Mononuclear cell (primary cell): ENCODE results near the gene CRNKL1. TPM values are rescaled to one million over a fixed set of nuclear protein-coding genes. Genes with fewer than 3 reads are reported as not detected.

Source experiments
- H3K27me3 ChIP-seq: 2 replicates; pipeline ENCODE4 v1.6.0; 2011; ENCODE audit warnings: low read length, control low read depth; ENCODE audit not compliant: insufficient read depth
- H3K4me1 ChIP-seq: 2 replicates; pipeline ENCODE4 v1.5.1; 2011; ENCODE audit warnings: mild to moderate bottlenecking, low read length, control low read depth; ENCODE audit not compliant: insufficient read depth
- H3K4me3 ChIP-seq: 2 replicates; pipeline ENCODE4 v1.5.1; 2011; ENCODE audit warnings: mild to moderate bottlenecking, low read length, moderate library complexity
- H3K9me3 ChIP-seq: 2 replicates; pipeline ENCODE4 v1.5.1; 2011; ENCODE audit warnings: low read depth, mild to moderate bottlenecking, control low read depth, low read length
- total RNA-seq: library from RNA; depleted of rRNA; stranded (reverse); fragments of >200 nt; gene quantifications from one replicate; pipeline ENCODE4 v1.2.3, GENCODE V29; 2012

Gene CRNKL1
- total RNA-seq, 1 donor: 26.1 TPM

DNA sequence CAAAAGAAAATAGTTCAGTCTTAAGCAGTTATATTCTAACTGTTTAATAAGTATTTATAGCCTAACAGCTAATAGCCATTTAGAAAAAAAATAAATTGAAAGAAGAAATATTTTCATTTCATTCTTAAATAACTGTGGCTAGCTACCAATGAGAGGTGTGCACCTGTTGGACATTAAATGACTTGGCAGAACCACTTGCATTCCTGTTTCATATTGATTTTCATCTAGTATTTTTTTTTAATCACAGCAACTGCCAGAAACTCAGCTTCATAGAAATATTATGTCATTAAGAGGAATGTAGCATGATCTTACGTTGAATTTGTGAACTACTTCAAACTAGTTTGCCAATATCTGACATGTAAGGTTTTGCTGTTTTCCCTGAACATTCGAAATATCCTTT lies 25.0 kb downstream of the CRNKL1 start:
- H3K9me3 ChIP-seq: no peaks in the 10 kb centered on the region
- no peaks in the 10 kb centered on the region for H3K27me3 ChIP-seq
- H3K4me3 ChIP-seq: no peak overlapping the region
- H3K4me1 ChIP-seq: no peaks in the 10 kb centered on the region

DNA sequence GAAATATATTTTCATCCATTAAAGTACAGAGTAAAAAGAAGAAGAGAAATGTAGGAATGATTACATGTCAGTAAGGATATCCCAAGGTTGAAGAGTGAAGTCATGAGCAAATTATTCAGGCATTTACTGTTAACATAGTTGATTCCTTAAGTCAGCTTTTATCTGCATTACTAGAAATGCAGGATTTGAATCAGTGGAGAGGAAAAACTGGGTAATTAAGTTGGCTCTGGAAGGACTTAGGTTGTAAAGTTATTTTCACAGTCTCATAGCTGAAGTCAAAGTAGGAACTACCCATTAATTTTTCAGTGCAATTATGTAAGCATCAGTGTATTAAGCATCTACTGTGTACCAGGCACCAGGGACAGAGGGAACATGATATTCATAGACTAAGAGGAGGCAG lies 27.3 kb downstream of the CRNKL1 start:
- H3K27me3 ChIP-seq: no peaks in the 10 kb centered on the region

GRCh38 chr20:20023395-20023794 lies 28.9 kb downstream of the CRNKL1 start:
- Histone ChIP-seq H3K9me3 (no peaks in the 10 kb centered on the region), H3K4me1 (peaks cover 29% of the 10 kb centered on the region), H3K4me3 (no peak overlapping the region), H3K27me3 (no peaks in the 10 kb centered on the region)

More for the DNA sequence above, 27.3 kb downstream of the CRNKL1 start:
- H3K9me3 ChIP-seq: no peaks in the 10 kb centered on the region
- H3K4me3 ChIP-seq: no peak overlapping the region
- peaks cover 14% of the 10 kb centered on the region for H3K4me1 ChIP-seq

GRCh38 chr20:20022498-20022897 lies 29.8 kb downstream of the CRNKL1 start:
- Histone ChIP-seq H3K4me3 (no peak overlapping the region), H3K4me1 (peaks cover 38% of the 10 kb centered on the region), H3K27me3 (no peaks in the 10 kb centered on the region), H3K9me3 (no peaks in the 10 kb centered on the region)

GRCh38 chr20:20021835-20022234 lies 30.4 kb downstream of the CRNKL1 start:
- peaks cover 42% of the 10 kb centered on the region for H3K4me1 ChIP-seq
- H3K9me3 ChIP-seq: no peaks in the 10 kb centered on the region
- no peaks in the 10 kb centered on the region for H3K27me3 ChIP-seq
- H3K4me3 ChIP-seq: no peak overlapping the region

GRCh38 chr20:20020908-20021307 lies 31.4 kb downstream of the CRNKL1 start:
- Histone ChIP-seq H3K4me3 (no peak overlapping the region), H3K9me3 (no peaks in the 10 kb centered on the region), H3K4me1 (peaks cover 46% of the 10 kb centered on the region), H3K27me3 (no peaks in the 10 kb centered on the region)

DNA sequence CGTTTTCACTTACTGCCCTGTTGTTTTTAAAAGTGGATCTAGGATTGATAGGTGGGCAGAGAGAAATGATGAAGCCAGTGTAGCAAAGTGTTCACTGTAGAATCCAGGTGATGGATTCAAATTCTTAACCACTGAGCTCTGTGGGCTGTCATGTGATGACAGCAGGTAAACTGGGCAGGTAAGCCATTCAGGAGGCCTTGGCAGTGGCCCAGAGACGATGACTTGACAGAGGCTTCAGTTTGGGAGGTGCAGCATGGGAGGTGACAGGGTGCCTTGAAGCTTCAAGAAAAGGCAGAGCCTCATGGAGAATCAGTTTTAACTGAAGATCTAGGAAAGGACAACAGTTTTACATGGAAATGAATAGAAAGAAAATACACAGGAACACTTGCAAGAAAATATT lies 33.1 kb downstream of the CRNKL1 start:
- Histone ChIP-seq H3K4me3 (no peak overlapping the region), H3K4me1 (peaks cover 46% of the 10 kb centered on the region), H3K9me3 (no peaks in the 10 kb centered on the region), H3K27me3 (no peaks in the 10 kb centered on the region)

GRCh38 chr20:20018366-20018765 lies 33.9 kb downstream of the CRNKL1 start:
- Histone ChIP-seq H3K9me3 (no peaks in the 10 kb centered on the region), H3K27me3 (no peaks in the 10 kb centered on the region), H3K4me1 (peaks cover 46% of the 10 kb centered on the region), H3K4me3 (peak overlapping the region; percentile 86)

GRCh38 chr20:20017844-20018185 lies 34.5 kb downstream of the CRNKL1 start:
- H3K9me3 ChIP-seq: no peaks in the 10 kb centered on the region
- H3K27me3 ChIP-seq: no peaks in the 10 kb centered on the region
- peaks cover 46% of the 10 kb centered on the region for H3K4me1 ChIP-seq
- H3K4me3 ChIP-seq: peak overlapping the region; percentile 86

GRCh38 chr20:20017001-20017843 lies 35.0 kb downstream of the CRNKL1 start, which contains the start of gene NAA20:
Gene NAA20 (plus strand): TSS chr20:20017362. CDS start chr20:20017397, 35 bp downstream.
- Histone ChIP-seq H3K27me3 (no peaks in the 10 kb centered on the region), H3K4me1 (peaks cover 46% of the 10 kb centered on the region), H3K4me3 (peak within 1 kb of the TSS; percentile 86), H3K9me3 (no peaks in the 10 kb centered on the region)

DNA sequence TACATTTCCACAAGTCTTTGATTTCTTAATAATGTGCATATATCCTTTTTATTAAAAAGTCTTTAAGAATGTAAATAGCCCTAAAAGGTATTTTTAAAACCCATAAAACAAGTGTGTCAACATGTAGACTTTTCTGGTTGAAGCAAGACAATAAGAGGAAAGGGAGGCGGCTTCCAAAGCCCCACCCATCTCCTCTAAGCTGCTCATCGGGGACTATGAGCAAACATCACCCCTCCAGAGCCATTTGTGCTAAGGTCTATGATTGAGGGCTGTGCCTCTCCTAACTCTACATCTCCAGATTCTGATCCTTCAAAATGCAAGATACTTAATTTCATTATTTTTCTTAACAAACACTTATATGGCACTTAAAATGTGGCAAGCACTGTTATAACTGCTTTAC lies 37.6 kb downstream of the CRNKL1 start:
- peaks cover 38% of the 10 kb centered on the region for H3K4me1 ChIP-seq

DNA sequence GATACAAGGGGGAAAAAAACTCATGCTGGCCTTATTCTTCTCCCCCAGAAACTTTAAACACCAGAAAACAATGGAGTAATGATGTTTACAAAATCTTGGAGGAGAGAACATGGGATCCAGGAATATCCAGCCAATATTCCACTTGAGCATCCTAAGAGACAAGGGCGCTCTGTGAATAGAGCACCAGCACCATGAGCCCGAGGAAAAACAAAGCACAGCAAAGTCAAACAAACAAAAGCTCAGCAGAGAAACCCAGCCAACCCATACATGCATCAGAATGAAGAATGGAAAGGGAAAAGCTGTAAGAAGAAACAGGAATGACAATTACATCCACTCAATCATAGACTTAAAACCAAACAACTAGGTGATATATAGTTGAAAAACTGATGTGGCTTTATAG lies 39.7 kb downstream of the CRNKL1 start:
- H3K4me3 ChIP-seq: no peak overlapping the region
- H3K27me3 ChIP-seq: no peaks in the 10 kb centered on the region
- no peaks in the 10 kb centered on the region for H3K9me3 ChIP-seq
- peaks cover 30% of the 10 kb centered on the region for H3K4me1 ChIP-seq

More for the DNA sequence above, 37.6 kb downstream of the CRNKL1 start:
- Histone ChIP-seq H3K4me3 (no peak overlapping the region), H3K9me3 (no peaks in the 10 kb centered on the region), H3K27me3 (no peaks in the 10 kb centered on the region)

- H3K4me3 ChIP-seq: no peak overlapping the region
- H3K4me1 ChIP-seq: peaks cover 21% of the 10 kb centered on the region
- H3K9me3 ChIP-seq: no peaks in the 10 kb centered on the region
- no peaks in the 10 kb centered on the region for H3K27me3 ChIP-seq
These were observed 41.4 kb downstream of the CRNKL1 start for GRCh38 chr20:20010639-20011500.

DNA sequence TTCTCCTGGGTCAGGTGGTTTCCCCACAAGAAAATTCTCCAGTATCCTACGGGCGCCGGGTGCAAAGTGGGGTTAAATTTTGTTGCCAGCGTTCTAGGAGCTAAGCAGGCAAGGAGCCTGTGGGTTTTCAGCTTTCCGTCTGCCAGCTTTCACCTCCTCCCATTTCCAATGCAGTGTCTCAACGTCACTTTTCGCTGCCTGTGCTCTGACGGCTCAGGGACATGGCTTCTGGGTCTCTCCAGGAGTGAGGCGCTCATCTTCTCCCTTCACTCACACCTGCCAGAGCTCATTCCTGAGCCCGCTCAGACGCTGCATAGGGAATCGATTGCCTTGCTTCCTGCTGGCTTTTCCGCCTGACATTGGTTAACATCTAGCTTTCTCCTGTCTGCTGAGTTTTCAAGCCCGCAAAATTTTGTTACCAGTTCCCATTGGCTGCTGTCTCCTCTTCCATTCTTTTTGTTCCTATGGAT lies 42.4 kb downstream of the CRNKL1 start:
- no peaks in the 10 kb centered on the region for H3K27me3 ChIP-seq
- no peaks in the 10 kb centered on the region for H3K9me3 ChIP-seq
- peaks cover 25% of the 10 kb centered on the region for H3K4me1 ChIP-seq
- H3K4me3 ChIP-seq: no peak overlapping the region

DNA sequence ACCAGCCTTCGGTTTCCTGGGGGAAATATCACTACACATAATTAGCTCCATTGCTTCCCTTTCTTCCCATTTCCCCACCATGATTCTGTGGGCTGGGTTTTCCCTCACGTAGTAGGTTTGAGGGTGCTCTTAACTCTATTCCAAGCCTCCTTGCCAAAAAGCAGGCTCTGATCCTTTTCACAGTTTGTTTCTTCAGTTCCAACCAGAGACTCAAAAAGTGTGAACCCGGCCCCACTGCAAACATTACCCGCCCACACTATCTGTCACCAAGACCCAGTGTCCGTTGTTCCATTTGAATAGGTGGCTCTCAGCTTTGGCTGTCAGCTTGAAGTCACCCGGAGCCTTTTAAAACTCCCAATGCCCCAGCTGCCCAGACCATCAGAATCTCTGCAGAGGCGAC lies 46.9 kb downstream of the CRNKL1 start:
- H3K4me3 ChIP-seq: no peak overlapping the region
- no peaks in the 10 kb centered on the region for H3K27me3 ChIP-seq
- no peaks in the 10 kb centered on the region for H3K9me3 ChIP-seq
- peaks cover 53% of the 10 kb centered on the region for H3K4me1 ChIP-seq
